ENCODE measurements around the gene RHOU.

The RHOU gene

GRCh38 chr1:228758447-228758846 is 23.2 kb downstream of the RHOU start:
- TF ChIP-seq, protein P1, sequence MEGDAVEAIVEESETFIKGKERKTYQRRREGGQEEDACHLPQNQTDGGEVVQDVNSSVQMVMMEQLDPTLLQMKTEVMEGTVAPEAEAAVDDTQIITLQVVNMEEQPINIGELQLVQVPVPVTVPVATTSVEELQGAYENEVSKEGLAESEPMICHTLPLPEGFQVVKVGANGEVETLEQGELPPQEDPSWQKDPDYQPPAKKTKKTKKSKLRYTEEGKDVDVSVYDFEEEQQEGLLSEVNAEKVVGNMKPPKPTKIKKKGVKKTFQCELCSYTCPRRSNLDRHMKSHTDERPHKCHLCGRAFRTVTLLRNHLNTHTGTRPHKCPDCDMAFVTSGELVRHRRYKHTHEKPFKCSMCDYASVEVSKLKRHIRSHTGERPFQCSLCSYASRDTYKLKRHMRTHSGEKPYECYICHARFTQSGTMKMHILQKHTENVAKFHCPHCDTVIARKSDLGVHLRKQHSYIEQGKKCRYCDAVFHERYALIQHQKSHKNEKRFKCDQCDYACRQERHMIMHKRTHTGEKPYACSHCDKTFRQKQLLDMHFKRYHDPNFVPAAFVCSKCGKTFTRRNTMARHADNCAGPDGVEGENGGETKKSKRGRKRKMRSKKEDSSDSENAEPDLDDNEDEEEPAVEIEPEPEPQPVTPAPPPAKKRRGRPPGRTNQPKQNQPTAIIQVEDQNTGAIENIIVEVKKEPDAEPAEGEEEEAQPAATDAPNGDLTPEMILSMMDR (IDR thresholded peaks at IDR 0.05; ENCODE audit: control extremely low read depth, extremely low read depth, low read depth, missing control alignments): no peak
- POLR2A ChIA-PET: no interaction called here
- DNase-seq (ENCODE audit: extremely low spot score): no peak
- CTCF ChIA-PET: no interaction called here

GRCh38 chr1:228760979-228761378 is 25.7 kb downstream of the RHOU start:
- DNase-seq (ENCODE audit: extremely low spot score): no peak
- TF ChIP-seq, protein P1 (IDR thresholded peaks at IDR 0.05; ENCODE audit: control extremely low read depth, extremely low read depth, low read depth, missing control alignments): no peak
- ChIA-PET POLR2A (no interaction called here), CTCF (interaction anchor here (1.8 kb wide), 1 partner anchor 12 kb away, joined by 3 read pairs; no protein-coding TSS in a partner anchor)

- POLR2A ChIA-PET: no interaction called here
- TF ChIP-seq, protein P1 (IDR thresholded peaks at IDR 0.05; ENCODE audit: control extremely low read depth, extremely low read depth, low read depth, missing control alignments): no peak
- no peak for DNase-seq (ENCODE audit: extremely low spot score)
- CTCF ChIA-PET: no interaction called here
These were observed 28.3 kb downstream of the RHOU start for GRCh38 chr1:228763561-228763960.

DNA sequence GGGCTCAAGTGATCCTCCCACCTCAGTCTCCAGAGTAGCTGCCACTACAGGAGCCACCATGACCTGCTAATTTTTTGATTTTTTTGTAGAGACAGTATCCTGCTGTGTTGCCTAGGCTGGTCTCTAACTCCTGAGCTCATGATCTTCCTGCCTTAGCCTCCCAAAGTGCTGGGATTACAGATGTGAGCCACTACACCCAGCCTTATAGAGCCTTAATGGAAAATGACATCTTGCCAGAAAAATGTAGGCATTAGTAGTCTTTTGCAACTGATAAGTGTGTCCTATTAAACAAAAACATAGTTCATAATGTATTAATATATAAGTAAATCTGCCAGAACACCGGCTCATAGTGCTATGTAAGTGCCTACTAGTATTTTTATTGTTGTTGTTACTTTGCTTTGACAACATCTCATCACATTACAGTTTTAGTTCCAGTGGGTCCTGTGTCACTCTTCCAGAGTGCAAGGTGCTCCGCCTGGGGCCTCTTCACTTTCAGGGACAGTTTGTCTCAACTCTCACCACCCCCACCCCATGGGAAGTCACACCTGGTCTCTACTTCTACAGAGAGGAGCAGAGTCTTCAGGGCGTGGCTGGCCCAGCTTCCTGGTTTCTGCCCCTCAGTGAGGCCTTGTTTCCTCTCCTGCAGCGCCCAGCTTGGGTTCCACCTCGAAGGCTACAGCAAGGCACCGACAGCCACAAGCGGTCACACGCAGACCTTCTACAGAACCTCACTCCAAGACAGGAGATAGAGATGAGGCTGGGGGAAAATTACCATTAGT is 30.1 kb downstream of the RHOU start:
- CTCF ChIA-PET: no interaction called here
- POLR2A ChIA-PET: no interaction called here
- DNase-seq (ENCODE audit: extremely low spot score): no peak
- TF ChIP-seq, protein P1 (IDR thresholded peaks at IDR 0.05; ENCODE audit: control extremely low read depth, extremely low read depth, low read depth, missing control alignments): no peak

DNA sequence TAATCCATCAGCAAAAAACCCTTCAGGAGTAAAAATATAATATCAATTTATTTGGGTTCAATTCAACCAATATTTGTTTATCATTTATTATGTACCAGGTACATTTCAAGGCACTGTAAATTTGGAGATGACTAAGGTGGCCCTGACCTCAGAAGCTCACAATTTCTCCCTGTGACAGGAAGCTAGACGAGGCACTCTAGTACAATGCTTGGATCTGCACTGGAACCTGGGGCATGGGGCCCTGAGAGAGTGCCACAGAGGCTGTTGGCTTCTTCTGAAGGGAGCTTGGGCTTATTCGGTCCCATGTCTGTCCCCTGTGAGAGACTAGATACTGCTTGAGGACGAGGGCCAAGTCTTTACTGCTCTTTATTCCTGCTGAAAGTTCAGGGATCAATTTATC is 31.5 kb downstream of the RHOU start:
- TF ChIP-seq, protein P1 (IDR thresholded peaks at IDR 0.05; ENCODE audit: control extremely low read depth, extremely low read depth, low read depth, missing control alignments): no peak
- CTCF ChIA-PET: no interaction called here
- POLR2A ChIA-PET: no interaction called here
- DNase-seq (ENCODE audit: extremely low spot score): no peak

DNA sequence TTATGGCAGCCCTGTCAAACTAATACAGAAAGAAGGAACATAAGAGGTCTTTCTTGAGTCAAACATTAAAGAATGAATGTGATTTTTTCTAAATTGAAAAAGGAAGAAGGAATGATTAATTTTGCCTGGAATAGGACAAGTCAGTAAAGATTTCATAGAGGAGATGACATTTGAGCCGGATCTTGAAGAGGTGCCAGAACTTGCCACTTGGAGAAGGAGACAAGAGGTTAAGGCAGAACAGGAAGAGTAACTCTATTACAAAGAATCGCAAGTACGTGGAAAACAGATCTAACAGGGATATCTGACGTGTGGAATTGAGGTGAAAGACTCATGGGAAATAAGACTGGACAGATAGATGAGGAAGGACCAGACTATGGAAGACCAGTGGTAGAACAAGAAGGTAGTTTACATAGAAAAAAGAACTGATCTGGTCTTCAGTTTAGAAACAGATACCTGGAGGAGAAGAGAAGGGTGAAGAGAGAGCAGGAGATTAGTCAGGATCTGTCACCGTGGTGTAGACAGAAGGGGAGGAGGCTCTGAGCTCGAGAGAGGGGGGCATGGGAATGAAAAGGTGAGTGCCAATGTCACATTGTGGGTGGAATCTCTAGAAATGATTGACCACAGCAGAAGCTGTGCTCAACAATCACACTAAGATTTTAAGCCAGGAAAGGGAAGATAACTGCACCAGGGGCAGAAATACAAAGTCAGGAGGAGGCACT is 32.5 kb downstream of the RHOU start:
- ChIA-PET CTCF (no interaction called here), POLR2A (no interaction called here)
- TF ChIP-seq, protein P1 (IDR thresholded peaks at IDR 0.05; ENCODE audit: control extremely low read depth, extremely low read depth, low read depth, missing control alignments): no peak
- no peak for DNase-seq (ENCODE audit: extremely low spot score)
